ENCODE measurements around the gene NTSR2.

NTSR2 gene

GRCh38 chr2:11636593-11637295 lies 33.3 kb downstream of the NTSR2 start:
- no peak for DNase-seq (ENCODE audit: low read depth, low spot score)
- no peak overlapping the region for H3K4me3 ChIP-seq (ENCODE audit: low read depth, low read length)
- TF ChIP-seq CTCF (IDR thresholded peaks at IDR 0.05; ENCODE audit: insufficient read depth, low read length, missing control alignments) = no peak
- ChIA-PET POLR2A (no interaction called here), CTCF (interaction anchor here (0.7 to 1.4 kb wide), 2 partner anchors 45 to 56 kb away, joined by 3 read pairs; no protein-coding TSS in a partner anchor)

GRCh38 chr2:11635141-11635540 lies 34.9 kb downstream of the NTSR2 start:
- CTCF ChIA-PET = no interaction called here
- DNase-seq (ENCODE audit: low read depth, low spot score) = no peak
- no peak for TF ChIP-seq CTCF (IDR thresholded peaks at IDR 0.05; ENCODE audit: insufficient read depth, low read length, missing control alignments)
- POLR2A ChIA-PET = no interaction called here
- no peak overlapping the region for H3K4me3 ChIP-seq (ENCODE audit: low read depth, low read length)

DNA sequence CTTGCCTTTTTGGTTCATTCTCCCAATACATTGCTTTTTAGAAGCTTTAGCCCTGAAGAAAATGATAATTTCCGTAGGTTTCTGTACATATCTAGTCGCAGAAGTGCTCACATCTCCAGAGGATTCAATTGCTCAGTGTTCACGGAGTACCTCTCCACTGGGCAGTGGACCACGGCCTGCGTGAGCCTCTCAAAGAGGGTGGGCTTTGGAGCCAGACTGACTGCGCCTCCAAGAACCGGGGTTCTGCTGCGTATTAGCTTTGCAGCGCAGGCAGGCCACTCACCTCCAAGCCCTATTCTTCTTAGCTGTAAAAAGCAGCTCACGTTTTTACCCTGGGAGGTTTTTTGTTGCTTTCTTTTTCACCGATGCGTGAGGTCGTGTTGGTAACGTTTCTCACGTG lies 35.4 kb downstream of the NTSR2 start:
- H3K4me3 ChIP-seq (ENCODE audit: low read depth, low read length) = no peak overlapping the region
- no peak for DNase-seq (ENCODE audit: low read depth, low spot score)
- no peak for TF ChIP-seq CTCF (IDR thresholded peaks at IDR 0.05; ENCODE audit: insufficient read depth, low read length, missing control alignments)
- CTCF ChIA-PET = no interaction called here
- POLR2A ChIA-PET = no interaction called here

DNA sequence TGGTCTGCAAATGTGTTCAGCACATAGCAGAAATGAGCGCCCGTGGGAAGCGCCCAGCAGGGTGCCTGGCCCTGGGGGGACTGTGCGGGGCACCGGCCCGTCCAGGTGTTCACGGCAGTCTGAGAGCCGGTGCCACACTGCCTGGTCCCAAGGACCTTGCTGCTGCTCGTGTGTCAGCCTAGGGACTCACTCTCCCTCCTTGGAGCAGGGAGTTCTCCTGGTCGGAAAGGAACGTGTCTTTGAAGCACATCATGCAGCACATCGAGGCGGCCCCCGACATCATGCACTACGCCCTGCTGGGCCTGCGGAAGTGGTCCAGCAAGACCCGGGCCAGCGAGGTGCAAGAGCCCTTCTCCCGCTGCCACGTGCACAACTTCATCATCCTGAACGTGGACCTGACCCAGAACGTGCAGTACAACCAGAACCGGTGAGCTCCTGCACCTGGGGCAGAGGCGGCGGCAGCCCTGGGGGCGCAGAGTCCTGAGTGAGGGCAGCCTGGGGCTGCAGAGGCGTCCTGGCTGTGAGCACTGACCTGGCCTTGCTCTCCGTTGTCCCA lies 36.0 kb downstream of the NTSR2 start:
- TF ChIP-seq CTCF (IDR thresholded peaks at IDR 0.05; ENCODE audit: insufficient read depth, low read length, missing control alignments) = no peak
- H3K4me3 ChIP-seq (ENCODE audit: low read depth, low read length) = no peak overlapping the region
- DNase-seq (ENCODE audit: low read depth, low spot score) = no peak
- POLR2A ChIA-PET = no interaction called here
- CTCF ChIA-PET = no interaction called here

GRCh38 chr2:11631462-11631861 lies 38.5 kb downstream of the NTSR2 start:
- CTCF ChIA-PET = no interaction called here
- POLR2A ChIA-PET = no interaction called here

GRCh38 chr2:11630855-11631254 lies 39.1 kb downstream of the NTSR2 start:
- CTCF ChIA-PET = interaction anchor here (1.4 kb wide), 1 partner anchor 48 kb away, joined by 4 read pairs; no protein-coding TSS in a partner anchor
- DNase-seq (ENCODE audit: low read depth, low spot score) = no peak
- H3K4me3 ChIP-seq (ENCODE audit: low read depth, low read length) = no peak overlapping the region
- no peak for TF ChIP-seq CTCF (IDR thresholded peaks at IDR 0.05; ENCODE audit: insufficient read depth, low read length, missing control alignments)
- POLR2A ChIA-PET = no interaction called here

More at GRCh38 chr2:11631462-11631861, 38.5 kb downstream of the NTSR2 start:
- no peak for TF ChIP-seq CTCF (IDR thresholded peaks at IDR 0.05; ENCODE audit: insufficient read depth, low read length, missing control alignments)
- no peak overlapping the region for H3K4me3 ChIP-seq (ENCODE audit: low read depth, low read length)
- no peak for DNase-seq (ENCODE audit: low read depth, low spot score)

All from AG04449 (cell line).